GM23338 (cell line): ENCODE results near the gene GPR83. TPM values are rescaled to one million over a fixed set of nuclear protein-coding genes. Genes with fewer than 3 reads are reported as not detected.
A peak's percentile ranks its signal among the peaks of the same experiment; 100 is the strongest.

ENCODE experiments used
- ATAC-seq: fragments of 200-7000 bp; cut with Tn5 transposase; 3 replicates; pipeline ENCODE4 v1.9.1; 2020
- DNase-seq: peaks from one replicate; pipeline ENCODE4 v3.0.0-alpha.2; 2015; ENCODE audit warnings: low spot score
- H2AFZ ChIP-seq: fragments of 200-600 bp; sonication (generic); 2 replicates; pipeline ENCODE4 v1.8.0; 2016; ENCODE audit warnings: antibody characterized with exemption, mild to moderate bottlenecking, moderate library complexity
- H3F3A ChIP-seq: fragments of 200-600 bp; sonication (generic); replicated peaks from 2 replicates; pipeline ENCODE4 v1.8.0; 2017; ENCODE audit warnings: antibody characterized with exemption, mixed run types, low read depth
- H3K27ac ChIP-seq: fragments of 200-600 bp; sonication (generic); 2 replicates; pipeline ENCODE4 v1.6.1; 2016; ENCODE audit warnings: low read depth
- H3K27me3 ChIP-seq: fragments of 200-600 bp; sonication (generic); 2 replicates; pipeline ENCODE4 v1.8.0; 2016; ENCODE audit warnings: mild to moderate bottlenecking, mixed run types, moderate library complexity; ENCODE audit not compliant: insufficient read depth
- H3K36me3 ChIP-seq: fragments of 200-600 bp; sonication (generic); 2 replicates; pipeline ENCODE4 v1.8.0; 2016; ENCODE audit warnings: mild to moderate bottlenecking; ENCODE audit not compliant: insufficient read depth
- H3K4me1 ChIP-seq: fragments of 200-600 bp; sonication (generic); 2 replicates; pipeline ENCODE4 v1.8.0; 2016; ENCODE audit warnings: mild to moderate bottlenecking, moderate library complexity; ENCODE audit not compliant: insufficient read depth
- H3K4me2 ChIP-seq: fragments of 200-600 bp; sonication (generic); 2 replicates; pipeline ENCODE4 v1.7.1; 2017; ENCODE audit warnings: mixed run types
- H3K4me3 ChIP-seq: fragments of 200-600 bp; sonication (generic); 2 replicates; pipeline ENCODE4 v1.6.1; 2016; ENCODE audit warnings: mixed run types
- H3K79me2 ChIP-seq: fragments of 200-600 bp; sonication (generic); replicated peaks from 2 replicates; pipeline ENCODE4 v1.8.0; 2017; ENCODE audit warnings: mild to moderate bottlenecking; ENCODE audit not compliant: insufficient read depth
- H3K9me2 ChIP-seq: fragments of 200-600 bp; sonication (generic); 2 replicates; pipeline ENCODE4 v1.8.0; 2017; ENCODE audit not compliant: insufficient read depth
- H4K20me1 ChIP-seq: fragments of 200-600 bp; sonication (generic); replicated peaks from 2 replicates; pipeline ENCODE4 v1.8.0; 2017; ENCODE audit warnings: mild to moderate bottlenecking; ENCODE audit not compliant: insufficient read depth
- H3K27ac Mint-ChIP-seq: 2 replicates; pipeline ENCODE4 v1.8.0; 2020; ENCODE audit warnings: inconsistent platforms, mild to moderate bottlenecking, moderate library complexity, mixed read lengths
- H3K27me3 Mint-ChIP-seq: 3 replicates; pipeline ENCODE4 v1.8.0; 2022; ENCODE audit warnings: low read depth, mild to moderate bottlenecking, moderate library complexity, mixed read lengths, inconsistent platforms; ENCODE audit not compliant: insufficient read depth, poor library complexity
- H3K36me3 Mint-ChIP-seq: 3 replicates; pipeline ENCODE4 v1.8.0; 2021; ENCODE audit warnings: low read depth, mild to moderate bottlenecking, inconsistent platforms, moderate library complexity, mixed read lengths
- H3K4me1 Mint-ChIP-seq: 3 replicates; pipeline ENCODE4 v1.8.0; 2020; ENCODE audit warnings: mild to moderate bottlenecking, inconsistent platforms, mixed read lengths
- H3K4me3 Mint-ChIP-seq: 3 replicates; pipeline ENCODE4 v1.8.0; 2021; ENCODE audit warnings: moderate library complexity, mild to moderate bottlenecking, inconsistent platforms, mixed read lengths
- H3K9me3 Mint-ChIP-seq: 3 replicates; pipeline ENCODE4 v1.8.0; 2020; ENCODE audit warnings: moderate library complexity, mild to moderate bottlenecking, inconsistent platforms, mixed read lengths
- CREB1 ChIP-seq: fragments of 250-450 bp; sonication (Bioruptor Pico); IDR thresholded peaks from 2 replicates; pipeline ENCODE4 v1.5.0; 2020; ENCODE audit warnings: low read depth, mild to moderate bottlenecking, moderate library complexity
- CTCF ChIP-seq, 2 experiments: fragments of 200-600 bp in 1 of 2; sonication (generic) in 1 of 2; conservative IDR thresholded peaks; 2 replicates each; pipeline versions ENCODE4 v1.5.1 to v1.6.1; 2016 to 2017; ENCODE audit warnings: antibody characterized with exemption in 2 of 2, low read depth in 2 of 2, mild to moderate bottlenecking in 2 of 2, moderate library complexity in 1 of 2
- ETS1 ChIP-seq: IDR thresholded peaks from 2 replicates; pipeline ENCODE4 v1.6.1; 2016; ENCODE audit warnings: antibody characterized with exemption
- EZH2 ChIP-seq: fragments of 200-600 bp; sonication (generic); IDR thresholded peaks from one replicate; pipeline ENCODE4 v1.8.0; 2017; ENCODE audit warnings: antibody characterized with exemption, mild to moderate bottlenecking, low read depth; ENCODE audit not compliant: unreplicated experiment
- EZH2phosphoT487 ChIP-seq: fragments of 200-600 bp; sonication (generic); IDR thresholded peaks from one replicate; pipeline ENCODE4 v1.8.1; 2018; ENCODE audit warnings: antibody characterized with exemption; ENCODE audit not compliant: unreplicated experiment
- JUNB ChIP-seq: IDR thresholded peaks from one replicate; pipeline ENCODE4 v1.6.1; 2016; ENCODE audit warnings: antibody characterized with exemption; ENCODE audit not compliant: unreplicated experiment
- NANOG ChIP-seq: IDR thresholded peaks from 2 replicates; pipeline ENCODE4 v1.6.1; 2016; ENCODE audit warnings: antibody characterized with exemption, borderline replicate concordance
- POLR2AphosphoS5 ChIP-seq: IDR thresholded peaks from 2 replicates; pipeline ENCODE4 v1.6.1; 2016; ENCODE audit warnings: antibody characterized with exemption, low read depth
- REST ChIP-seq: IDR thresholded peaks from one replicate; pipeline ENCODE4 v1.6.1; 2018; ENCODE audit warnings: antibody characterized with exemption; ENCODE audit not compliant: unreplicated experiment
- STAT1 ChIP-seq: IDR thresholded peaks from one replicate; pipeline ENCODE4 v1.6.1; 2016; ENCODE audit warnings: antibody characterized with exemption; ENCODE audit not compliant: unreplicated experiment
- ZNF114 ChIP-seq: fragments of 250-450 bp; sonication (Bioruptor Pico); IDR thresholded peaks from 2 replicates; pipeline ENCODE4 v1.5.0; 2020; ENCODE audit warnings: mild to moderate bottlenecking, moderate library complexity
- ZNF331 ChIP-seq: fragments of 250-450 bp; sonication (Bioruptor Pico); IDR thresholded peaks from 2 replicates; pipeline ENCODE4 v1.5.0; 2020; ENCODE audit warnings: low read depth, mild to moderate bottlenecking, moderate library complexity
- ZNF462 ChIP-seq: fragments of 250-450 bp; sonication (Bioruptor Pico); IDR thresholded peaks from 2 replicates; pipeline ENCODE4 v1.5.0; 2020; ENCODE audit warnings: mild to moderate bottlenecking, moderate library complexity
- polyA plus RNA-seq: library from polyadenylated mRNA; unstranded; fragments of >200 nt; fragmentation: Nextera tagmentation; extraction: Ambion mirVana; gene quantifications from 2 replicates; pipeline ENCODE4 v1.2.1, GENCODE V29; 2016
- total RNA-seq: library from RNA; depleted of rRNA; stranded (reverse); fragments of >200 nt; shearing (Covaris generic); gene quantifications from 2 replicates; pipeline ENCODE4 v1.2.3, GENCODE V29; 2014

Gene GPR83
- total and polyA plus RNA-seq, 2 experiments from 2014 or later, result 0.17 to 0.18 TPM

GRCh38 chr11:94400457-94400838 is 771 bp downstream of the GPR83 start:
- ATAC-seq, result no peak
- DNase-seq, result no peak
- Histone ChIP-seq H3K79me2 (no peaks in the 10 kb centered on the region), H3K27me3 (peaks cover 39% of the 10 kb centered on the region), H3K4me3 (peak overlapping the region; percentile 75), H4K20me1 (no peaks in the 10 kb centered on the region), H2AFZ (peak overlapping the region; percentile 99), H3K9me2 (0 out of 2 replicates have a peak, but pooled peaks cover 3% of the 10 kb centered on the region), H3K4me1 (peaks cover 12% of the 10 kb centered on the region), H3K36me3 (no peaks in the 10 kb centered on the region), H3F3A (no peaks in the 10 kb centered on the region), H3K4me2 (peak overlapping the region; percentile 92), H3K27ac (no peak overlapping the region)
- Mint-ChIP-seq H3K27ac (no peak overlapping the region), H3K36me3 (no peaks in the 10 kb centered on the region; the same call in 2 of the 3 replicates), H3K4me3 (peak overlapping the region; percentile 86), H3K4me1 (peaks cover 13% of the 10 kb centered on the region), H3K9me3 (peaks cover 6% of the 10 kb centered on the region; the same call in 2 of the 3 replicates), H3K27me3 (peaks cover 38% of the 10 kb centered on the region)
- TF ChIP-seq NANOG (no peak), STAT1 (no peak), CREB1 (CRISPR knock-in tag) (no peak), ZNF114 (no peak), ETS1 (no peak), CTCF (conservative IDR thresholded peaks at IDR 0.05; ENCODE audit: low read depth in 2 of 2) (no peak), POLR2AphosphoS5 (no peak), REST (no peak), ZNF331 (CRISPR knock-in tag) (no peak), JUNB (no peak), ZNF462 (no peak), EZH2 (no peak), EZH2phosphoT487 (no peak)
